Measurements from ENCODE around the gene AKR1B1.

DNA sequence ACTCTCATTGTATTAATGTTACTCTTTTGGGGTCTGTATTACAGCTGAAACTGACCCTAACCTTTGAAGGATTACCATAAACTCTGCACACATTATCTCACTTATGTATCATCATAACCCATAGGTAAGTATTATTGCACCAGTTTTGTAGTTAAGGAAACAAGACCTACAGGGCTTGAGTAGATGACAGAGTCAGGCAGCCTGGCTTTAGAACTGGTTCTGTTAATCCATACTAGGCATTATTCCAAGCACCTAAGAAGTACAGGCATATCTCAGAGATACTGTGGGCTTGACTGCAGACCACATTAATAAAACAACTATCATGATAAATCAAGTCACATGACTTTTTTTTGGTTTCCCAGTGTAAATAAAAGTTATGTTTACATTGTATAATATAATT, 17.1 kb upstream of the AKR1B1 start:
- TF ChIP-seq, protein P1, sequence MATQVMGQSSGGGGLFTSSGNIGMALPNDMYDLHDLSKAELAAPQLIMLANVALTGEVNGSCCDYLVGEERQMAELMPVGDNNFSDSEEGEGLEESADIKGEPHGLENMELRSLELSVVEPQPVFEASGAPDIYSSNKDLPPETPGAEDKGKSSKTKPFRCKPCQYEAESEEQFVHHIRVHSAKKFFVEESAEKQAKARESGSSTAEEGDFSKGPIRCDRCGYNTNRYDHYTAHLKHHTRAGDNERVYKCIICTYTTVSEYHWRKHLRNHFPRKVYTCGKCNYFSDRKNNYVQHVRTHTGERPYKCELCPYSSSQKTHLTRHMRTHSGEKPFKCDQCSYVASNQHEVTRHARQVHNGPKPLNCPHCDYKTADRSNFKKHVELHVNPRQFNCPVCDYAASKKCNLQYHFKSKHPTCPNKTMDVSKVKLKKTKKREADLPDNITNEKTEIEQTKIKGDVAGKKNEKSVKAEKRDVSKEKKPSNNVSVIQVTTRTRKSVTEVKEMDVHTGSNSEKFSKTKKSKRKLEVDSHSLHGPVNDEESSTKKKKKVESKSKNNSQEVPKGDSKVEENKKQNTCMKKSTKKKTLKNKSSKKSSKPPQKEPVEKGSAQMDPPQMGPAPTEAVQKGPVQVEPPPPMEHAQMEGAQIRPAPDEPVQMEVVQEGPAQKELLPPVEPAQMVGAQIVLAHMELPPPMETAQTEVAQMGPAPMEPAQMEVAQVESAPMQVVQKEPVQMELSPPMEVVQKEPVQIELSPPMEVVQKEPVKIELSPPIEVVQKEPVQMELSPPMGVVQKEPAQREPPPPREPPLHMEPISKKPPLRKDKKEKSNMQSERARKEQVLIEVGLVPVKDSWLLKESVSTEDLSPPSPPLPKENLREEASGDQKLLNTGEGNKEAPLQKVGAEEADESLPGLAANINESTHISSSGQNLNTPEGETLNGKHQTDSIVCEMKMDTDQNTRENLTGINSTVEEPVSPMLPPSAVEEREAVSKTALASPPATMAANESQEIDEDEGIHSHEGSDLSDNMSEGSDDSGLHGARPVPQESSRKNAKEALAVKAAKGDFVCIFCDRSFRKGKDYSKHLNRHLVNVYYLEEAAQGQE (IDR thresholded peaks at IDR 0.05; ENCODE audit: low read depth, low read length): no peak
- TF ChIP-seq POLR2AphosphoS5 (IDR thresholded peaks at IDR 0.05; ENCODE audit: low read depth, low read length) (no peak), MXI1 (IDR thresholded peaks at IDR 0.05; ENCODE audit: low read depth, low read length) (no peak), GATA2 (CRISPR knock-in tag; IDR thresholded peaks at IDR 0.05) (no peak), CHD2 (IDR thresholded peaks at IDR 0.05; ENCODE audit: low read length, partially characterized antibody) (no peak), TAF1 (IDR thresholded peaks at IDR 0.05; ENCODE audit: borderline replicate concordance, low read depth, low read length) (no peak), EZH2phosphoT487 (IDR thresholded peaks at IDR 0.05; ENCODE audit: borderline replicate concordance, low read depth) (no peak), RCOR1 (IDR thresholded peaks at IDR 0.05; ENCODE audit: low read length) (no peak), SIN3A (IDR thresholded peaks at IDR 0.05; ENCODE audit: borderline replicate concordance, low read depth, low read length) (no peak), SMC3 (IDR thresholded peaks at IDR 0.05; ENCODE audit: low read depth, low read length) (no peak), EP300 (IDR thresholded peaks at IDR 0.05; ENCODE audit: borderline replicate concordance in 1 of 2, low read depth in 1 of 2, low read length in 1 of 2) (no peak)
- TF ChIP-seq, protein P2, sequence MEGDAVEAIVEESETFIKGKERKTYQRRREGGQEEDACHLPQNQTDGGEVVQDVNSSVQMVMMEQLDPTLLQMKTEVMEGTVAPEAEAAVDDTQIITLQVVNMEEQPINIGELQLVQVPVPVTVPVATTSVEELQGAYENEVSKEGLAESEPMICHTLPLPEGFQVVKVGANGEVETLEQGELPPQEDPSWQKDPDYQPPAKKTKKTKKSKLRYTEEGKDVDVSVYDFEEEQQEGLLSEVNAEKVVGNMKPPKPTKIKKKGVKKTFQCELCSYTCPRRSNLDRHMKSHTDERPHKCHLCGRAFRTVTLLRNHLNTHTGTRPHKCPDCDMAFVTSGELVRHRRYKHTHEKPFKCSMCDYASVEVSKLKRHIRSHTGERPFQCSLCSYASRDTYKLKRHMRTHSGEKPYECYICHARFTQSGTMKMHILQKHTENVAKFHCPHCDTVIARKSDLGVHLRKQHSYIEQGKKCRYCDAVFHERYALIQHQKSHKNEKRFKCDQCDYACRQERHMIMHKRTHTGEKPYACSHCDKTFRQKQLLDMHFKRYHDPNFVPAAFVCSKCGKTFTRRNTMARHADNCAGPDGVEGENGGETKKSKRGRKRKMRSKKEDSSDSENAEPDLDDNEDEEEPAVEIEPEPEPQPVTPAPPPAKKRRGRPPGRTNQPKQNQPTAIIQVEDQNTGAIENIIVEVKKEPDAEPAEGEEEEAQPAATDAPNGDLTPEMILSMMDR (IDR thresholded peaks at IDR 0.05): no peak
- TF ChIP-seq, protein P3, sequence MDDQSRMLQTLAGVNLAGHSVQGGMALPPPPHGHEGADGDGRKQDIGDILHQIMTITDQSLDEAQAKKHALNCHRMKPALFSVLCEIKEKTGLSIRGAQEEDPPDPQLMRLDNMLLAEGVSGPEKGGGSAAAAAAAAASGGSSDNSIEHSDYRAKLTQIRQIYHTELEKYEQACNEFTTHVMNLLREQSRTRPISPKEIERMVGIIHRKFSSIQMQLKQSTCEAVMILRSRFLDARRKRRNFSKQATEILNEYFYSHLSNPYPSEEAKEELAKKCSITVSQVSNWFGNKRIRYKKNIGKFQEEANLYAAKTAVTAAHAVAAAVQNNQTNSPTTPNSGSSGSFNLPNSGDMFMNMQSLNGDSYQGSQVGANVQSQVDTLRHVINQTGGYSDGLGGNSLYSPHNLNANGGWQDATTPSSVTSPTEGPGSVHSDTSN (IDR thresholded peaks at IDR 0.05): no peak

Measured in SK-N-SH (cell line).